GM12864 (cell line): ENCODE measurements around the gene PUS7.
"Not testable (repeated sequence)": the region's sequence is repeated elsewhere in the genome, so short reads cannot be mapped to it uniquely, and the experiment has no call there.

Experiments used
- DNase-seq: peaks from one replicate; pipeline ENCODE4 v3.0.0-alpha.2; 2011; ENCODE audit warnings: low read depth
- H3K4me3 ChIP-seq: 2 replicates; pipeline ENCODE4 v1.5.1; 2011; ENCODE audit warnings: mild to moderate bottlenecking, low read depth, low read length, control low read depth
- TF ChIP-seq, protein P1 (sequence below): IDR thresholded peaks from 2 replicates; pipeline ENCODE4 v1.5.1; 2011; ENCODE audit warnings: low read depth, mild to moderate bottlenecking, moderate library complexity, low read length, control low read depth, inconsistent platforms; ENCODE audit errors: missing control alignments

Gene PUS7

DNA sequence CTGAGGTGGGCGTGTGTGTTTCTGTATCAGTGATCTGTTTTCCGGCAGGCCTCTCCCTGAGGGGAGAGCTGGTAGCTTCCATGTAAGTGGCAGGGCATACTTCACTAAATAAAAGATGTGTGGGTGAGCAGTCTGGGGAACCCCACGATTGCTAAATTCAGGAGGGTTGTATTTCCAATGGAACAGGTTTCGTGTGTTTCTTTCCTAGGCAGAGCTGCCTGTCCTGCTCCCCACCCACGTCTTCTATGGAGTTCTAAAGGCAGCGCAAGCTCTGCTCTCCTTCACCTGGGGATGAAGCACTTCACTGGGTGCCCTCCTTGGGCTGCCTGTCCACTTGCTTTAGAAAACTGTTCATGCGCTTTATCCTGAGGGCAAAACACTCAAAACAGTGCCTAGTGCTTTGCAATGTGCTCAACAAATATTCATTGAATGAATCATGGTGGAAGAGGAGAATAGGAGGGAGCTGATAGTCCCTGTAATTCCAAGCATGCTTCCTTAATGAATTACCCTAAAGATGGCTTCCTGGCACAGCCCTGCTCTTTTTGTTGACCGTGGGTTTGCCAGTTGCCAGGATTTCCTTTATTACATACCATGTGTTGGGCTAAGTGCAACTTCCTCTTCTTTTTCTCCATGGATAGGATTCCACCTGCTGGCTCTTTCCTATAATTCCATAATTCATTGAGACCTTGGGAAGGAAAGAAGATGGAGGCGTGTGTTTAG lies 82.7 kb downstream of the PUS7 start:
- no peak overlapping the region for H3K4me3 ChIP-seq
- TF ChIP-seq, protein P1, sequence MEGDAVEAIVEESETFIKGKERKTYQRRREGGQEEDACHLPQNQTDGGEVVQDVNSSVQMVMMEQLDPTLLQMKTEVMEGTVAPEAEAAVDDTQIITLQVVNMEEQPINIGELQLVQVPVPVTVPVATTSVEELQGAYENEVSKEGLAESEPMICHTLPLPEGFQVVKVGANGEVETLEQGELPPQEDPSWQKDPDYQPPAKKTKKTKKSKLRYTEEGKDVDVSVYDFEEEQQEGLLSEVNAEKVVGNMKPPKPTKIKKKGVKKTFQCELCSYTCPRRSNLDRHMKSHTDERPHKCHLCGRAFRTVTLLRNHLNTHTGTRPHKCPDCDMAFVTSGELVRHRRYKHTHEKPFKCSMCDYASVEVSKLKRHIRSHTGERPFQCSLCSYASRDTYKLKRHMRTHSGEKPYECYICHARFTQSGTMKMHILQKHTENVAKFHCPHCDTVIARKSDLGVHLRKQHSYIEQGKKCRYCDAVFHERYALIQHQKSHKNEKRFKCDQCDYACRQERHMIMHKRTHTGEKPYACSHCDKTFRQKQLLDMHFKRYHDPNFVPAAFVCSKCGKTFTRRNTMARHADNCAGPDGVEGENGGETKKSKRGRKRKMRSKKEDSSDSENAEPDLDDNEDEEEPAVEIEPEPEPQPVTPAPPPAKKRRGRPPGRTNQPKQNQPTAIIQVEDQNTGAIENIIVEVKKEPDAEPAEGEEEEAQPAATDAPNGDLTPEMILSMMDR = no peak
- no peak for DNase-seq

DNA sequence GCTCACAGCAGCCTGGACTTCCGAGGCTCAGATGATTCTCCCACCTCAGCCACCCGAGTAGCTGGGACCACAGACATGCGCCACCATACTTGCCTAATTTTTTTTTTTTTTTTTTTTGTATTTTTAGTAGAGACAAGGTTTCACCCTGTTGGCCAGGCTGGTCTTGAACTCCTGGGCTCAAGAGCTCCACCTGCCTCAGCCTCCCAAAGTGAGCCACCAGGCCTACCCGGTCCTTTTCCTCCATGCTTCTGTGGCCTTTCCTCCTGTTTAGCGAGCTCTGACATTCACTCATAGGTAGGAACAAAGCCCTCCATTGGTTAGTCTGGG lies 83.3 kb downstream of the PUS7 start:
- DNase-seq = no peak
- TF ChIP-seq, protein P1 = no peak
- no peak overlapping the region for H3K4me3 ChIP-seq

DNA sequence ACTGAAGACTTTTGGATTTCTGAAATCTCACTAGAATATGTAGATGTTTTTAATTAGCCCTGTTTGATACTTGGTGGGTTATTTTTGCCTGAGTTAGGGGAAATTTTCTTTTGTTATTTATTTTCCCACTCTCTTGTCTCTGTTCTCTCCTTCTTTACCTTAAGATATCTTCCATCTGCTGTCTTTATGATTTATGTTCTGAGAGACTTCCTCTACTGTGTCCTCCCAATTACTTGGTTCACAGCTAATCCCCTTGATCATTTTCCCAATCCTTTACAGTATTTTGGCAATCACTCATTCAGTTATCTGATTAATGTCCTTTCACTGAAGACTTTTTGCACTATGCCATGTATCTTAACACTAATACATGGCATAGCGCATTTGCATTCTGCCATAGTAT lies 83.8 kb downstream of the PUS7 start:
- TF ChIP-seq, protein P1 = no peak
- H3K4me3 ChIP-seq = no peak overlapping the region
- no peak for DNase-seq

DNA sequence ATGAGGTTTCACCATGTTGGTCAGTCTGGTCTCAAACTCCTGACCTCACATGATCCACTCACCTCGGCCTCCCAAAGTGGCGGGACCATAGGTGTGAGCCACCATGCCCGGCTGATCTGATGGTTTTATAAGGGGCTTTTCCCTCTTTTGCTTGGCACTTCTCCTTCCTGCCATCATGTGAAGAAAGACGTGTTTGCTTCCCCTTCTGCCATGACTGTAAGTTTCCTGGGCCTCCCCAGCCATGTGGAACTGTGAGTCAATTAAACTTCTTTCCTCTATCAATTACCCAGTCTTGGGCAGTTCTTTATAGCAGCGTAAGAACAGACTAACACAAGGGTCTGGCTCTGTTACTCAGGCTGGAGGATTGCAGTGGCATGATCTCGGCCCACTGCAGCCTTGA lies 84.7 kb downstream of the PUS7 start:
- H3K4me3 ChIP-seq, DNase-seq: not testable (repeated sequence)

DNA sequence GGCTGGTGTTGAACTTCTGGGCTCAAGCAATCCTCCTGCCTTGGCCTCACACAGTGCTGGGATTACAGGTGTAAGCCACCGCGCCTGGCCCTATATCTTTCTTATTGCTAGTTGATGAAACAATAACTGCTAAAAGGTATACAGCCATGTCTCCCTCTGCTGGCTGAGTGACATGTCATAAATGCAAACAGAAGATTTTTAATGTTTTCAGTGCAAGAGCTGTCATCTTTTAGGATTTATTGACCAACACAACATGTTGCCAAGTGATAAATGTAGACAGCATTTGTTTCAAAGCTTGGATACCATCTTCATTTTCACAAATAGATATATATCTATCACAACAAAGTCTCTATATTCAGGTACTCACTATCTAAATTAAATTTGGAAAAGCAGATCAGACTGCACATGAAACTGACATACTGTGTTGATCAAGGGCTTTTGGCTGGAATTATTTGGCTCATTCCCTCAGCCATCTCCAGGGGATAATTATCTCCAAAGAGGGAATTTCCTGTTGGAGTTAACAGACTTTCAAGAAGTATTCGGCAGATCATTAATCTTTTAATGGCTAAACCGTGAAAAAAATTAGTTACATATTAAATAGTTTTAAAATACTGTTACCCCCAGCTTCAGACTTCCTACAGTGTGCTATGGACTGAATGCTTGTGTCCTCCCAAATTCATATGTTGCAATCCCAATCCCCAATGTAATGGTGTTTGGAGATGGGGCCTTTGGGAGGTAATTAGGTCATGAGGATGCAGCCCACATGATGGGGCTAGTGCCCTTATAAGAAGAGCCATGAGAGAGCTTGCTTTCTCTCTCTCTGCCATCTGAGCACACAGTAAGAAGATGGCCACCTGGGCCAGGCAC lies 92.1 kb downstream of the PUS7 start:
- TF ChIP-seq, protein P1 = peak; percentile 52
- no peak for DNase-seq

DNA sequence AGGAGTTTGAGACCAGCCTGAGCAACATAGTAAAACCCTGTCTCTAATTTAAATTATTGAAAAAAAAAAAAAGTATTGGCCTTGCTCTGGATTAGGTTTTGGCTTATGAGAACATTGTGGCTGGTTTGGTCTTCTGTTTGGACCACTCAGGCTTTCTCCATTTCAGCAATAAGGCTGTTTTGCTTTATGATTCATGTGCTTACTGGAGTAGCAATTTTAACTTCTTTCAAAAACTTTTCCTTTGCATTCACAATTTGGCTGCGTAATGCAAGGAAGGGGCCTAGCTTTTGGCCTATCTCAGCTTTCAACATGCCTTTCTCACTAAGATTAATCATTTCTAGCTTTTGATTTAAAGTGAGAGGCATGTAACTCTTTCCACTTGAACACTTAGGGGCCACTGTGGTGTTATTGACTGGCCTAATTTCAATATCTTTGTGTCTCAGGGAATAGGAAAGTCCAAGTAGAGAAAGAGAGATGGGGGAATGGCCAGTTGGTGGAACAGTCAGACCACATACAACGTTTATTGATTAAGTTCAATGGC lies 95.4 kb downstream of the PUS7 start:
- no peak overlapping the region for H3K4me3 ChIP-seq
- no peak for DNase-seq
- TF ChIP-seq, protein P1 = no peak

More for the DNA sequence above, 92.1 kb downstream of the PUS7 start:
- no peak overlapping the region for H3K4me3 ChIP-seq

DNA sequence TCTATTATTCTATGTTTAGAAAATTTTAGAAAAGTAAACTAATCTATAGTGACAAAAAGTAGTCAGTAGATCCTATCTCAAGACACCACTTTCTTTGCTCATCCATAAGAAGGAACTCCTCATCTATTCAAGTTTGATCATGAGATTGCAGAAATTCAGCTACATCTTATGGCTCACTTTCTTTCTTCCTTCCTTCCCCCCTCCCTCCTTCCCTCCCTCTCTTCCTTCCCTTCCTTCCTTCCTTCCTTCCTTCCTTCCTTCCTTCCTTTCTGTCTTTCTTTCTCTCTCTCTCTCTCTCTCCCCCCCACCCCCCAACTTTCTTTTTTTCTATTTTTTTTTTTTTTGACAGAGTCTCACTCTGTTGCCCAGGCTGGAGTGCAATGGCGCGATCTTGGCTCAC lies 98.1 kb downstream of the PUS7 start:
- DNase-seq = no peak
- TF ChIP-seq, protein P1 = no peak
- H3K4me3 ChIP-seq = no peak overlapping the region
